Choroid plexus epithelial cell (primary cell): Measurements from ENCODE around the gene NFATC2.
"Not testable (repeated sequence)": the region's sequence is repeated elsewhere in the genome, so short reads cannot be mapped to it uniquely, and the experiment has no call there.

Experiments used
- DNase-seq: peaks from one replicate; pipeline ENCODE4 v3.0.0-alpha.2; 2010; ENCODE audit warnings: low read depth
- H3K4me3 ChIP-seq: 2 replicates; pipeline ENCODE4 v1.5.1; 2011; ENCODE audit warnings: low read depth, mild to moderate bottlenecking, control low read depth, low read length, moderate library complexity
- CTCF ChIP-seq: conservative IDR thresholded peaks from 2 replicates; pipeline ENCODE4 v1.5.1; 2011; ENCODE audit warnings: low read depth, mild to moderate bottlenecking, control low read depth, inconsistent platforms, low read length, moderate library complexity

NFATC2 gene

GRCh38 chr20:51462566-51463276, 79.8 kb downstream of the NFATC2 start:
- no peak overlapping the region for H3K4me3 ChIP-seq
- DNase-seq: peak; percentile 80
- TF ChIP-seq CTCF: no peak

GRCh38 chr20:51461846-51462245, 80.7 kb downstream of the NFATC2 start:
- H3K4me3 ChIP-seq, DNase-seq: not testable (repeated sequence)

GRCh38 chr20:51461306-51461705, 81.2 kb downstream of the NFATC2 start:
- TF ChIP-seq CTCF: no peak
- no peak for DNase-seq
- no peak overlapping the region for H3K4me3 ChIP-seq

- no peak for TF ChIP-seq CTCF
- no peak for DNase-seq
- no peak overlapping the region for H3K4me3 ChIP-seq
These were observed 81.8 kb downstream of the NFATC2 start for GRCh38 chr20:51460569-51461265.

GRCh38 chr20:51460163-51460562, 82.4 kb downstream of the NFATC2 start:
- no peak overlapping the region for H3K4me3 ChIP-seq
- DNase-seq: no peak
- no peak for TF ChIP-seq CTCF

GRCh38 chr20:51458751-51459439, 83.6 kb downstream of the NFATC2 start:
- TF ChIP-seq CTCF: no peak
- H3K4me3 ChIP-seq: no peak overlapping the region
- no peak for DNase-seq

- DNase-seq: no peak
- TF ChIP-seq CTCF: no peak
- no peak overlapping the region for H3K4me3 ChIP-seq
These were observed 85.0 kb downstream of the NFATC2 start for GRCh38 chr20:51457533-51457932.
